ENCODE results near the gene SIX6. TPM values are rescaled to one million over a fixed set of nuclear protein-coding genes. Genes with fewer than 3 reads are reported as not detected.

Gene SIX6
- total RNA-seq, 1 experiment from 2014 or later: not detected

DNA sequence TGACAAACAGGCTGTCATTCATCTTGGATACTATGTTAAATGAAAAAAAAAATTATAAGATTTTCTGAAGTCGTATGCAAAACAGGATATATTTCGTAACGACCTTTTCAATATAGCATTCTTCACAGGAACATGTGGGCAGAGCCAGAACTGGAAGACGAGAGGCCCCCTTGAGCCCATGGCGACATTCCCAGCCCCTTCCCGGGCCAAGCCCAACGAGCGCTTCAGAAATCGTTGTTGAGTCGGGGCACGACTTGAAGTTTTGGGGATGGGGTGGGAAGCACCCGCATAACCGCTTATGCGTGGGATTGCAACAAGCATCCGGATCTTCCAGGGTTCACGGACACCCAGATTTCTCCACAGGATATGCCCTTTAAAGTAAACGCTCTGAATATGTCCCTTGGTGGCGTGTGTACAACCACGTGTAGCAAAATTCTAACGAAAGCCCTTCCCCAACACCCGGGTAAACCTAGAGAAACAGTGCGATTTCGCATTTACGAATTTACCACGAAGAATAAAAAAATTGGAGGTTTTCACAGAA is 23.8 kb upstream of the SIX6 start:
- H3K9me3 ChIP-seq (ENCODE audit: control insufficient read depth, insufficient read depth, low read depth, low read length): no peaks in the 10 kb centered on the region
- H3K4me3 ChIP-seq (ENCODE audit: low read depth in 2 of 2, low read length in 2 of 2): peak overlapping the region in 1 of 2 experiments; percentile 22; a peak in 1 of 4 replicates
- no TSS peak for BruUV-seq (replicated peaks)
- CTCF ChIA-PET: no interaction called here
- DNase-seq (ENCODE audit: low read depth, low spot score) (no peak), ATAC-seq (no peak)
- POLR2A ChIA-PET: no interaction called here
- H3K27ac ChIP-seq (ENCODE audit: low read length): no peak overlapping the region
- TF ChIP-seq POLR2AphosphoS5 (IDR thresholded peaks at IDR 0.05; ENCODE audit: low read depth, low read length) (no peak), CTCF (IDR thresholded peaks at IDR 0.05) (no peak), SIN3A (IDR thresholded peaks at IDR 0.05; ENCODE audit: borderline replicate concordance, insufficient read depth, low read depth, low read length) (no peak), TCF7L2 (IDR thresholded peaks at IDR 0.05; ENCODE audit: low read depth, low read length) (no peak)
- TF ChIP-seq, protein P1, sequence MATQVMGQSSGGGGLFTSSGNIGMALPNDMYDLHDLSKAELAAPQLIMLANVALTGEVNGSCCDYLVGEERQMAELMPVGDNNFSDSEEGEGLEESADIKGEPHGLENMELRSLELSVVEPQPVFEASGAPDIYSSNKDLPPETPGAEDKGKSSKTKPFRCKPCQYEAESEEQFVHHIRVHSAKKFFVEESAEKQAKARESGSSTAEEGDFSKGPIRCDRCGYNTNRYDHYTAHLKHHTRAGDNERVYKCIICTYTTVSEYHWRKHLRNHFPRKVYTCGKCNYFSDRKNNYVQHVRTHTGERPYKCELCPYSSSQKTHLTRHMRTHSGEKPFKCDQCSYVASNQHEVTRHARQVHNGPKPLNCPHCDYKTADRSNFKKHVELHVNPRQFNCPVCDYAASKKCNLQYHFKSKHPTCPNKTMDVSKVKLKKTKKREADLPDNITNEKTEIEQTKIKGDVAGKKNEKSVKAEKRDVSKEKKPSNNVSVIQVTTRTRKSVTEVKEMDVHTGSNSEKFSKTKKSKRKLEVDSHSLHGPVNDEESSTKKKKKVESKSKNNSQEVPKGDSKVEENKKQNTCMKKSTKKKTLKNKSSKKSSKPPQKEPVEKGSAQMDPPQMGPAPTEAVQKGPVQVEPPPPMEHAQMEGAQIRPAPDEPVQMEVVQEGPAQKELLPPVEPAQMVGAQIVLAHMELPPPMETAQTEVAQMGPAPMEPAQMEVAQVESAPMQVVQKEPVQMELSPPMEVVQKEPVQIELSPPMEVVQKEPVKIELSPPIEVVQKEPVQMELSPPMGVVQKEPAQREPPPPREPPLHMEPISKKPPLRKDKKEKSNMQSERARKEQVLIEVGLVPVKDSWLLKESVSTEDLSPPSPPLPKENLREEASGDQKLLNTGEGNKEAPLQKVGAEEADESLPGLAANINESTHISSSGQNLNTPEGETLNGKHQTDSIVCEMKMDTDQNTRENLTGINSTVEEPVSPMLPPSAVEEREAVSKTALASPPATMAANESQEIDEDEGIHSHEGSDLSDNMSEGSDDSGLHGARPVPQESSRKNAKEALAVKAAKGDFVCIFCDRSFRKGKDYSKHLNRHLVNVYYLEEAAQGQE (IDR thresholded peaks at IDR 0.05; ENCODE audit: insufficient read depth in 1 of 2, low read depth in 2 of 2, low read length in 1 of 2): no peak
- in situ Hi-C loops (cut with HindIII; ENCODE audit: low pct_unique_long_range_greater_than_20kb, low sequenced_read_pairs): no loop called here
- no peaks in the 10 kb centered on the region for H3K36me3 ChIP-seq (ENCODE audit: control insufficient read depth, insufficient read depth, low read length)
- no peaks in the 10 kb centered on the region for H3K27me3 ChIP-seq (ENCODE audit: control insufficient read depth, insufficient read depth, low read length)
- intact Hi-C loops (cut with micrococcal nuclease; ENCODE audit: unreplicated experiment): loop anchor here (5.0 kb wide), 1 partner anchor 133 kb away; no protein-coding TSS in a partner anchor
- no peaks in the 10 kb centered on the region for H3K4me1 ChIP-seq (ENCODE audit: control insufficient read depth, insufficient read depth, low read length)

- ChIA-PET CTCF (no interaction called here), POLR2A (no interaction called here)
- Histone ChIP-seq H3K27me3 (ENCODE audit: control insufficient read depth, insufficient read depth, low read length) (no peaks in the 10 kb centered on the region), H3K9me3 (ENCODE audit: control insufficient read depth, insufficient read depth, low read depth, low read length) (no peaks in the 10 kb centered on the region), H3K36me3 (ENCODE audit: control insufficient read depth, insufficient read depth, low read length) (no peaks in the 10 kb centered on the region), H3K4me3 (ENCODE audit: low read depth in 2 of 2, low read length in 2 of 2) (peak within 1 kb of the TSS in 1 of 2 experiments; percentile 22; a peak in 1 of 4 replicates), H3K4me1 (ENCODE audit: control insufficient read depth, insufficient read depth, low read length) (no peaks in the 10 kb centered on the region), H3K27ac (ENCODE audit: low read length) (no peak within 1 kb of the TSS)
- no TSS peak for BruUV-seq (replicated peaks)
- intact Hi-C loops (cut with micrococcal nuclease; ENCODE audit: unreplicated experiment) (loop anchor here (5.0 kb wide), 1 partner anchor 133 kb away; no protein-coding TSS in a partner anchor), in situ Hi-C loops (cut with HindIII; ENCODE audit: low pct_unique_long_range_greater_than_20kb, low sequenced_read_pairs) (no loop called here)
- TF ChIP-seq SIN3A (IDR thresholded peaks at IDR 0.05; ENCODE audit: borderline replicate concordance, insufficient read depth, low read depth, low read length) (no peak), TCF7L2 (IDR thresholded peaks at IDR 0.05; ENCODE audit: low read depth, low read length) (no peak), CTCF (IDR thresholded peaks at IDR 0.05) (no peak), POLR2AphosphoS5 (IDR thresholded peaks at IDR 0.05; ENCODE audit: low read depth, low read length) (no peak)
- TF ChIP-seq, protein P1 (IDR thresholded peaks at IDR 0.05; ENCODE audit: insufficient read depth in 1 of 2, low read depth in 2 of 2, low read length in 1 of 2): no peak
- no peak for ATAC-seq
- no peak for DNase-seq (ENCODE audit: low read depth, low spot score)
Observed at GRCh38 chr14:60485598-60486251, 23.2 kb upstream of the SIX6 start, which contains the start of gene C14orf39. Gene C14orf39, minus strand, starts transcription at chr14:60486063. Its CDS starts 985 bp downstream, at chr14:60485078.
